ENCODE data around the gene SCAMP5. TPM values are rescaled to one million over a fixed set of nuclear protein-coding genes. Genes with fewer than 3 reads are reported as not detected.

SCAMP5 gene
- total RNA-seq, 2 experiments from 2014 or later = 0.65 to 1.1 TPM

GRCh38 chr15:75007216-75007615 is 11.9 kb downstream of the SCAMP5 start:
- H3K27ac Mint-ChIP-seq = no peak overlapping the region
- H3K27me3 Mint-ChIP-seq = peaks cover 2% of the 10 kb centered on the region
- no peaks in the 10 kb centered on the region for H3K36me3 Mint-ChIP-seq (ENCODE audit: low read depth)
- DNase-seq (no peak), ATAC-seq (no peak)
- ChIA-PET POLR2A (interaction anchor here (0.6 kb wide), 3 partner anchors 15 to 141 kb away, joined by 3 read pairs; no protein-coding TSS in a partner anchor), CTCF (no interaction called here)
- H3K9me3 Mint-ChIP-seq = no peaks in the 10 kb centered on the region
- H3K4me1 Mint-ChIP-seq (ENCODE audit: low read depth) = no peaks in the 10 kb centered on the region
- intact Hi-C loops (cut with micrococcal nuclease) = no loop called here
- no peak for TF ChIP-seq CTCF (IDR thresholded peaks at IDR 0.05)
- no peak overlapping the region for H3K4me3 Mint-ChIP-seq

- Mint-ChIP-seq H3K9me3 (no peaks in the 10 kb centered on the region), H3K36me3 (ENCODE audit: low read depth) (no peaks in the 10 kb centered on the region), H3K27me3 (peaks cover 2% of the 10 kb centered on the region), H3K27ac (no peak overlapping the region), H3K4me3 (no peak overlapping the region), H3K4me1 (ENCODE audit: low read depth) (no peaks in the 10 kb centered on the region)
- intact Hi-C loops (cut with micrococcal nuclease) = no loop called here
- no peak for TF ChIP-seq CTCF (IDR thresholded peaks at IDR 0.05)
- ChIA-PET CTCF (interaction anchor here (0.6 kb wide), 1 partner anchor 13 kb away, joined by 3 read pairs; no protein-coding TSS in a partner anchor), POLR2A (no interaction called here)
- no peak for DNase-seq
- no peak for ATAC-seq
These were observed 12.9 kb downstream of the SCAMP5 start for GRCh38 chr15:75008221-75008625.

GRCh38 chr15:75008629-75009326 is 13.4 kb downstream of the SCAMP5 start:
- no peak for DNase-seq
- H3K27ac Mint-ChIP-seq = no peak overlapping the region
- peaks cover 2% of the 10 kb centered on the region for H3K27me3 Mint-ChIP-seq
- ChIA-PET POLR2A (no interaction called here), CTCF (no interaction called here)
- H3K4me1 Mint-ChIP-seq (ENCODE audit: low read depth) = no peaks in the 10 kb centered on the region
- intact Hi-C loops (cut with micrococcal nuclease) = no loop called here
- no peaks in the 10 kb centered on the region for H3K9me3 Mint-ChIP-seq
- H3K36me3 Mint-ChIP-seq (ENCODE audit: low read depth) = no peaks in the 10 kb centered on the region
- no peak for TF ChIP-seq CTCF (IDR thresholded peaks at IDR 0.05)
- no peak for ATAC-seq
- H3K4me3 Mint-ChIP-seq = no peak overlapping the region

GRCh38 chr15:75016431-75016830 is 21.1 kb downstream of the SCAMP5 start:
- ChIA-PET POLR2A (no interaction called here), CTCF (no interaction called here)
- intact Hi-C loops (cut with micrococcal nuclease) = no loop called here
- Mint-ChIP-seq H3K4me3 (no peak overlapping the region), H3K27ac (no peak overlapping the region), H3K9me3 (no peaks in the 10 kb centered on the region), H3K27me3 (no peaks in the 10 kb centered on the region), H3K36me3 (ENCODE audit: low read depth) (no peaks in the 10 kb centered on the region), H3K4me1 (ENCODE audit: low read depth) (no peaks in the 10 kb centered on the region)
- ATAC-seq = no peak
- TF ChIP-seq CTCF (IDR thresholded peaks at IDR 0.05) = no peak
- no peak for DNase-seq

GRCh38 chr15:75019916-75020315 is 24.6 kb downstream of the SCAMP5 start:
- Mint-ChIP-seq H3K4me3 (no peak overlapping the region), H3K27me3 (no peaks in the 10 kb centered on the region), H3K36me3 (ENCODE audit: low read depth) (peaks cover 4% of the 10 kb centered on the region), H3K9me3 (no peaks in the 10 kb centered on the region), H3K4me1 (ENCODE audit: low read depth) (peaks cover 5% of the 10 kb centered on the region), H3K27ac (no peak overlapping the region)
- POLR2A ChIA-PET = no interaction called here
- no peak for DNase-seq
- no peak for TF ChIP-seq CTCF (IDR thresholded peaks at IDR 0.05)
- intact Hi-C loops (cut with micrococcal nuclease) = no loop called here
- CTCF ChIA-PET = interaction anchor here (3.2 kb wide), 1 partner anchor 9 kb away, joined by 9 read pairs; no protein-coding TSS in a partner anchor
- ATAC-seq = no peak
